ENCODE measurements around the gene CD59. TPM values are rescaled to one million over a fixed set of nuclear protein-coding genes. Genes with fewer than 3 reads are reported as not detected.

The CD59 gene
- total and polyA plus RNA-seq, 2 of the 13 experiments (the other 11 are each of a cell fraction or from before 2014, with no cell fraction given), result 127 to 289 TPM

GRCh38 chr11:33664827-33665226 is 71.4 kb downstream of the CD59 start (continued):
- TF ChIP-seq SNAPC4 (CRISPR knock-in tag; IDR thresholded peaks at IDR 0.05), result no peak
- no peak for TF ChIP-seq ZFP82 (CRISPR knock-in tag; IDR thresholded peaks at IDR 0.05; ENCODE audit: borderline replicate concordance)

GRCh38 chr11:33664166-33664565 is 72.1 kb downstream of the CD59 start:
- 15% methylated on average over 6 of the region's 6 CpGs for WGBS (ENCODE audit: low lambda C conversion rate)
- H3K4me1 ChIP-seq (ENCODE audit: insufficient read depth, low read length), result no peaks in the 10 kb centered on the region
- intact Hi-C loops (cut with micrococcal nuclease; ENCODE audit: unreplicated experiment), result no loop called here
- TF ChIP-seq ZNF781 (CRISPR knock-in tag; IDR thresholded peaks at IDR 0.05; ENCODE audit: borderline replicate concordance, not compliant biosample characterization), result no peak
- no peak for TF ChIP-seq ZBTB4 (CRISPR knock-in tag; IDR thresholded peaks at IDR 0.05; ENCODE audit: borderline replicate concordance)
- no peak for TF ChIP-seq ZNF407 (CRISPR knock-in tag; IDR thresholded peaks at IDR 0.05; ENCODE audit: not compliant biosample characterization)

More at GRCh38 chr11:33664166-33664565, 72.1 kb downstream of the CD59 start:
- no peaks in the 10 kb centered on the region for H3K36me3 ChIP-seq (replicated peaks in 1 of 2; ENCODE audit: control insufficient read depth in 1 of 2, insufficient read depth in 2 of 2, low read length in 2 of 2)
- in situ Hi-C loops (cut with HindIII; ENCODE audit: extremely low pct_ligation_motif_present, low pct_unique_long_range_greater_than_20kb), result no loop called here
- no peak overlapping the region for H3K9ac ChIP-seq (ENCODE audit: insufficient read depth, low read depth, low read length)
- no peaks in the 10 kb centered on the region for H3K79me2 ChIP-seq (ENCODE audit: insufficient read depth, low read length)
- H4K20me1 ChIP-seq (ENCODE audit: insufficient read depth, low read length), result no peaks in the 10 kb centered on the region
- ATAC-seq, result no peak
- ChIA-PET POLR2A (no interaction called here), CTCF (ENCODE audit: low intra/inter-chr PET ratio, low total read pairs) (no interaction called here)
- H3K27me3 ChIP-seq (ENCODE audit: control insufficient read depth in 1 of 2, insufficient read depth in 2 of 2, low read length in 2 of 2), result peaks cover 0 to 8% of the 10 kb centered on the region in 2 experiments; a peak in 2 of 5 replicates
- FAIRE-seq, result no peak
- no TSS peak for BruUV-seq (replicated peaks)
- DNase-seq (ENCODE audit: low spot score), result no peak
- H3K4me3 ChIP-seq (replicated peaks in 1 of 3; ENCODE audit: insufficient read depth in 1 of 3, low read depth in 2 of 3, low read length in 3 of 3), result no peak overlapping the region
- no peak overlapping the region for H3K27ac ChIP-seq (ENCODE audit: extremely low read length, insufficient read depth, low read length)
- no peaks in the 10 kb centered on the region for H3K9me3 ChIP-seq (ENCODE audit: low read length)
- no peak overlapping the region for H2AFZ ChIP-seq (ENCODE audit: low read length)
- H3K4me2 ChIP-seq (ENCODE audit: low read depth, low read length), result no peak overlapping the region

Data from HepG2 (cell line).